BJ (cell line): ENCODE data around the gene CCDC50. TPM values are rescaled to one million over a fixed set of nuclear protein-coding genes. Genes with fewer than 3 reads are reported as not detected.

Experiments used
- CTCF ChIA-PET: fragments of 350-600 bp; formaldehyde crosslinking; extraction: SDS; loops from one replicate; lab custom pipeline; 2021; ENCODE audit warnings: antibody characterized with exemption, inconsistent platforms; lab: Yijun Ruan, JAX
- POLR2A ChIA-PET: fragments of 300-600 bp; sonication (Branson Sonifier 250); formaldehyde crosslinking; extraction: SDS; loops from one replicate; lab custom pipeline; 2021; ENCODE audit warnings: antibody characterized with exemption; lab: Charles Lee
- DNase-seq: peaks from one replicate; pipeline ENCODE4 v3.0.0-alpha.2; 2011; ENCODE audit warnings: low read depth
- H3K27me3 ChIP-seq: 2 replicates; pipeline ENCODE4 v1.6.0; 2011; ENCODE audit warnings: low read length; ENCODE audit not compliant: control insufficient read depth, insufficient read depth
- H3K36me3 ChIP-seq: 2 replicates; pipeline ENCODE4 v1.5.1; 2011; ENCODE audit warnings: low read length; ENCODE audit not compliant: control insufficient read depth, insufficient read depth
- H3K4me3 ChIP-seq: 2 replicates; pipeline ENCODE4 v1.5.1; 2011; ENCODE audit warnings: low read depth, mild to moderate bottlenecking, control low read depth, low read length
- polyA plus RNA-seq: library from polyadenylated mRNA; depleted of rRNA; stranded (reverse); fragments of >200 nt; gene quantifications from 2 replicates; pipeline ENCODE4 v1.2.3, GENCODE V29; 2011
- TF ChIP-seq, protein P1 (sequence below): IDR thresholded peaks from 2 replicates; pipeline ENCODE4 v1.5.1; 2011; ENCODE audit warnings: low read depth, mild to moderate bottlenecking, control low read depth, inconsistent platforms, low read length, moderate library complexity; ENCODE audit not compliant: insufficient read depth

CCDC50 gene
- polyA plus RNA-seq, 1 experiment, result 43.9 TPM

DNA sequence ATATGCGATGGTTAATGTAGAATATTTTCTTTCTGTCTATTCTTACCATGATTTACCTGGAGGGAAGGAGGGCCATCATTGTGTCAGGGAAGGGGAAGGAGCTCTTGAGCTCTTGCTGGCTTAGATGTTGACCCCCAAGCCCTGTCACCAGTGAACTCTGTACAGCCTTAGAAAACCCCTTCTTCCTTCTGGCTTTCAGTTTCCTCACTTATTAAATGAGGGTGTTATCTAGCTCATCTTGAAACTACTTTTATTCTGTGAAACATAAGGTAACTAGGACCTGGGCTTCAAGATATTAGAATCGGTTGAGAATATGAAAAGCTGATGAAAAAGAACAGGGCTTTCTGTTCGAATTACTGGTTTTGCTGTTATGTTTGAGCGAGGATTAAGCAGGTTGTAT lies 26.2 kb downstream of the CCDC50 start:
- H3K27me3 ChIP-seq, result no peaks in the 10 kb centered on the region
- DNase-seq, result no peak
- ChIA-PET CTCF (interaction anchor here (1.2 to 1.3 kb wide), 2 partner anchors 15 to 48 kb away, joined by 3 to 4 read pairs; no protein-coding TSS in a partner anchor), POLR2A (no interaction called here)
- TF ChIP-seq, protein P1, sequence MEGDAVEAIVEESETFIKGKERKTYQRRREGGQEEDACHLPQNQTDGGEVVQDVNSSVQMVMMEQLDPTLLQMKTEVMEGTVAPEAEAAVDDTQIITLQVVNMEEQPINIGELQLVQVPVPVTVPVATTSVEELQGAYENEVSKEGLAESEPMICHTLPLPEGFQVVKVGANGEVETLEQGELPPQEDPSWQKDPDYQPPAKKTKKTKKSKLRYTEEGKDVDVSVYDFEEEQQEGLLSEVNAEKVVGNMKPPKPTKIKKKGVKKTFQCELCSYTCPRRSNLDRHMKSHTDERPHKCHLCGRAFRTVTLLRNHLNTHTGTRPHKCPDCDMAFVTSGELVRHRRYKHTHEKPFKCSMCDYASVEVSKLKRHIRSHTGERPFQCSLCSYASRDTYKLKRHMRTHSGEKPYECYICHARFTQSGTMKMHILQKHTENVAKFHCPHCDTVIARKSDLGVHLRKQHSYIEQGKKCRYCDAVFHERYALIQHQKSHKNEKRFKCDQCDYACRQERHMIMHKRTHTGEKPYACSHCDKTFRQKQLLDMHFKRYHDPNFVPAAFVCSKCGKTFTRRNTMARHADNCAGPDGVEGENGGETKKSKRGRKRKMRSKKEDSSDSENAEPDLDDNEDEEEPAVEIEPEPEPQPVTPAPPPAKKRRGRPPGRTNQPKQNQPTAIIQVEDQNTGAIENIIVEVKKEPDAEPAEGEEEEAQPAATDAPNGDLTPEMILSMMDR, result no peak
- no peak overlapping the region for H3K4me3 ChIP-seq
- H3K36me3 ChIP-seq, result no peaks in the 10 kb centered on the region; the same call in 1 of the 2 replicates

DNA sequence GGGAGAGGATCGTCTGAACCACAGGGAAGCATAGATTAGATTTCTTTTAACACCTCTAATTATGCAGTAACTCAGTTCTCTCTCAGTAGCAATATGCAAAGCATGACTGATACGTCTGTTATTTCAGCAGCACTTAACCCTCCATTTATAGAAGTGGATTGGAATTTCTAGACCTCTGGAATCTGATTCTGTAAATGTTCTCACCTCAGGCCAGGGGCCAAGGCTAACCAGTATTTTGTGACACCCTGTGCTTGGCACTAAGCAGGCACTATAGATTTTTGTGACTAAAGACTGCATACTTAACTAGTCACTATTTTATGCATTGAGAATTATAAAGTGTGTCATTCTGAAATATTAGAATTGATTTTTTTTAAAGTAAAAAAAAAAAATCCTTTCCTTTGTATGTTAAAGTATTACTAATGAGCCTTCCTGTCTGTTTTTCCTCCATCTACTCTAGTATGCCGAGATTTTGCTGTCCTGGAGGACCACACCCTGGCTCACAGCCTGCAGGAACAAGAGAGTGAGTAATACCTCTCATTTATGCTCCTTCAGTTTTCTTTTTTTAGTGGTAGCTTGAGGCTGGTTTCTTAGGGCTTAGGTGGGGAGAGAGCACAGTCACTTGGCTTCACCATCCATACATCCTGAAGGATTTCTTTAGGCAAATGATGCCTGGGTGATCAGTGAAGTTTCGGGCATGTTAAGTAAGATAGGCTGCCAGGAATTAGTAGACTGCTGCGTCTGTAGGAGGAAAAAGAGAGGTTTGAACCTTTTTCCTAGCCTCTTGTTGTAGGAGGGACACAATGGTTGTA lies 27.6 kb downstream of the CCDC50 start:
- ChIA-PET CTCF (interaction anchor here (1.3 kb wide), 1 partner anchor 50 kb away, joined by 4 read pairs; no protein-coding TSS in a partner anchor), POLR2A (no interaction called here)
- Histone ChIP-seq H3K27me3 (no peaks in the 10 kb centered on the region), H3K36me3 (peaks cover 6% of the 10 kb centered on the region), H3K4me3 (no peak overlapping the region)
- no peak for DNase-seq
- TF ChIP-seq, protein P1, result no peak

DNA sequence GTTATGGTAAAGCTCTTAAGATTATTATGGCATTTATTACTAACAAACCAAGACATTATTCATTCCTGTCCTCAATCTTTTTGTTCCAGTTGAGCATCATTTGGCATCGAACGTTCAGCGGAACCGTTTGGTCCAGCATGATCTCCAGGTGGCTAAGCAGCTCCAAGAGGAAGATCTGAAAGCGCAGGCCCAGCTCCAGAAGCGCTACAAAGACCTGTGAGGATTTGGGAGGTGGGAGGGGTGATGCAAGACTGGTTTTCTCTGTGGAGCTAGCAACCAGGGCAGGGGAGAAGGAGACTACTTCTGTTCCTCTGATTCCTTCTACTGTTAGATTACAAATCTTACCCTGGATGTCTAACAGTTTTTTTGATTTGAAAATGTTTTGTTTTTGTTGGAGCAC lies 28.7 kb downstream of the CCDC50 start:
- H3K4me3 ChIP-seq, result no peak overlapping the region
- CTCF ChIA-PET, result no interaction called here
- POLR2A ChIA-PET, result no interaction called here
- TF ChIP-seq, protein P1, result no peak
- no peaks in the 10 kb centered on the region for H3K27me3 ChIP-seq
- no peak for DNase-seq
- H3K36me3 ChIP-seq, result peaks cover 6% of the 10 kb centered on the region

DNA sequence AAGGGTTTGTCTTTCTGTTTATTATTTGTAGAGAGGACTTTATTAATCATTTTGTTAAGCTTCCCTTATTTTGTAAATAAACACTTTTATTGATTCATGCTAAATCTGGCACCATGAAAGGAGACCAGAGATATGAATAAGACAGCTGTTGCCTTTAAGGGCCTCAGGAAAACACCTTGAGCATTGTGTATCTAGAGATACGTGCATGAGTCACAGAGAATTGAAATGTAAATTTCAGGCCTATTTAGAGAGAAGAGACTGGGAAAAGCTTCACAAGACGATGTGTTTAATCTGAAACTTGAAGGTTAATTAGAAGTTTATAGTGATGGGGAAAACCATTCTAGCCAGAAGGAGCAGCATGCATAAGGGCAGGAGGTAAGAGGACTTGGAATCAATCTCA lies 29.7 kb downstream of the CCDC50 start:
- CTCF ChIA-PET, result interaction anchor here (0.6 to 1.6 kb wide), 3 partner anchors 18 to 116 kb away, joined by 3 to 4 read pairs (median 3); no protein-coding TSS in a partner anchor
- no peak for DNase-seq
- Histone ChIP-seq H3K36me3 (peaks cover 9% of the 10 kb centered on the region), H3K27me3 (no peaks in the 10 kb centered on the region), H3K4me3 (no peak overlapping the region)
- POLR2A ChIA-PET, result no interaction called here
- TF ChIP-seq, protein P1, result no peak

DNA sequence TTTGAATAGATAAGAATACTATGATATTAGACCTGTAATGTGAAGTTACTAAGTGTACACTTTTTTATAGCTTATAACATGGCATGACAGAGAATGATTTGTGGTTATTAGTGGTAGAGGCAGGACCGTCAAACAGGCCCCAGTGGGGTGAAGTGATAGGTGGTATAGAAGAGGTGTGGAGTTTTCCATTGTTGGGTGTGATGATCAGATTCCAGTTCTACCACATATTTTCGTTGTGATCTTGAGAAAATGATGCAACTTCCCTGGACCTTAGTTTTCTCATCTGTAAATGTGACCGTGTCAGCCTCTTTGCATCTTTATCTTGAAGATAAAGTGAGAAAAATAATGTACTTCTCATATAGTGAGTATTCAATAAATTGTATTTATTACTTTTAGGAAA lies 31.4 kb downstream of the CCDC50 start:
- no peak overlapping the region for H3K4me3 ChIP-seq
- CTCF ChIA-PET, result interaction anchor here (2.2 kb wide), 1 partner anchor 19 kb away, joined by 7 read pairs; no protein-coding TSS in a partner anchor
- POLR2A ChIA-PET, result no interaction called here
- H3K36me3 ChIP-seq, result peaks cover 9% of the 10 kb centered on the region
- TF ChIP-seq, protein P1, result no peak
- no peaks in the 10 kb centered on the region for H3K27me3 ChIP-seq
- DNase-seq, result no peak
